Measurements from ENCODE around the gene NKAIN2. TPM values are rescaled to one million over a fixed set of nuclear protein-coding genes. Genes with fewer than 3 reads are reported as not detected.

NKAIN2 gene
- total RNA-seq, 1 experiment from 2014 or later = not detected

DNA sequence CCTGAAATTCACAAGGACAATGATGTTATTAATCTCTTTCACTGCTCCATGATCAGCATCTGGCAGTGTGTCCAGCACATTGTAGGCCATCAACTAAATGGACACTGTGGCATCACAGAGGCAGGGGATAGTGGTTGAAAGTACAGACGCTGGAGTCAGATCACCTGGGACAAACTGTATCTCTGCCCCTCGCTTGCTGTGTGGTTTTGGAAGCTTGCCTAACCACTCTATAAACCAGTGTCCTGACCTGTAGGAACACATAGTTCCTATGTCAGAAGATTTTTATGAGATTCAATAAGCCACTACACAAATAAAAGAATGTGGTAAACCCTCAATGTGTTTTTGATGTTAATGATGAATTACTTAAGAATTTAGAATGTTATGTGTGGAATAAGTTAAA, 939.3 kb downstream of the NKAIN2 start:
- Histone ChIP-seq H3K9me2 (ENCODE audit: insufficient read depth) (no peaks in the 10 kb centered on the region), H3K27ac (ENCODE audit: low read depth, low read length) (no peak overlapping the region), H4K20me1 (ENCODE audit: insufficient read depth) (no peaks in the 10 kb centered on the region), H2AFZ (ENCODE audit: low read depth, low read length, poor library complexity, severe bottlenecking) (no peak overlapping the region), H3K9me3 (ENCODE audit: control insufficient read depth in 1 of 2, insufficient read depth in 1 of 2, low read depth in 1 of 2, low read length in 2 of 2) (no peaks in the 10 kb centered on the region), H3K27me3 (ENCODE audit: insufficient read depth, low read length) (peaks cover 28% of the 10 kb centered on the region), H3K9ac (ENCODE audit: low read length) (no peak overlapping the region), H3K79me2 (ENCODE audit: insufficient read depth, low read length) (no peaks in the 10 kb centered on the region), H3K36me3 (ENCODE audit: control insufficient read depth in 1 of 2, insufficient read depth in 2 of 2, low read length in 2 of 2) (no peaks in the 10 kb centered on the region), H3K4me1 (ENCODE audit: control insufficient read depth in 1 of 2, insufficient read depth in 2 of 2, low read length in 2 of 2) (no peaks in the 10 kb centered on the region), H3K4me3 (replicated peaks in 1 of 2; ENCODE audit: low read depth in 1 of 2, low read length in 2 of 2) (no peak overlapping the region), H3K4me2 (ENCODE audit: low read length) (no peak overlapping the region)
- no peak for TF ChIP-seq SIN3A (IDR thresholded peaks at IDR 0.05; ENCODE audit: low read depth)
- TF ChIP-seq EZH2 (IDR thresholded peaks at IDR 0.05) = no peak
- no peak for TF ChIP-seq ZFX (IDR thresholded peaks at IDR 0.05)
- TF ChIP-seq JUND (IDR thresholded peaks at IDR 0.05) = no peak
- no peak for TF ChIP-seq SP1 (IDR thresholded peaks at IDR 0.05; ENCODE audit: low read depth)
- no peak for TF ChIP-seq POLR2A (IDR thresholded peaks at IDR 0.05; ENCODE audit: borderline replicate concordance, extremely low read depth, insufficient read depth, insufficient read length)
- no peak for TF ChIP-seq EZH2phosphoT487 (IDR thresholded peaks at IDR 0.05; ENCODE audit: borderline replicate concordance)
- no peak for TF ChIP-seq SRF (IDR thresholded peaks at IDR 0.05; ENCODE audit: low read depth)
- no peak for TF ChIP-seq CBX3 (IDR thresholded peaks at IDR 0.05; ENCODE audit: low read depth)
- TF ChIP-seq TCF7L2 (IDR thresholded peaks at IDR 0.05; ENCODE audit: borderline replicate concordance, extremely low read depth, insufficient read depth, insufficient read length) = no peak
- TF ChIP-seq POLR2AphosphoS5 (IDR thresholded peaks at IDR 0.05; ENCODE audit: low read depth, low read length) = no peak
- TF ChIP-seq FOSL1 (IDR thresholded peaks at IDR 0.05; ENCODE audit: low read depth) = no peak
- TF ChIP-seq CEBPB (IDR thresholded peaks at IDR 0.05; ENCODE audit: low read depth) = no peak
- TF ChIP-seq, protein P1, sequence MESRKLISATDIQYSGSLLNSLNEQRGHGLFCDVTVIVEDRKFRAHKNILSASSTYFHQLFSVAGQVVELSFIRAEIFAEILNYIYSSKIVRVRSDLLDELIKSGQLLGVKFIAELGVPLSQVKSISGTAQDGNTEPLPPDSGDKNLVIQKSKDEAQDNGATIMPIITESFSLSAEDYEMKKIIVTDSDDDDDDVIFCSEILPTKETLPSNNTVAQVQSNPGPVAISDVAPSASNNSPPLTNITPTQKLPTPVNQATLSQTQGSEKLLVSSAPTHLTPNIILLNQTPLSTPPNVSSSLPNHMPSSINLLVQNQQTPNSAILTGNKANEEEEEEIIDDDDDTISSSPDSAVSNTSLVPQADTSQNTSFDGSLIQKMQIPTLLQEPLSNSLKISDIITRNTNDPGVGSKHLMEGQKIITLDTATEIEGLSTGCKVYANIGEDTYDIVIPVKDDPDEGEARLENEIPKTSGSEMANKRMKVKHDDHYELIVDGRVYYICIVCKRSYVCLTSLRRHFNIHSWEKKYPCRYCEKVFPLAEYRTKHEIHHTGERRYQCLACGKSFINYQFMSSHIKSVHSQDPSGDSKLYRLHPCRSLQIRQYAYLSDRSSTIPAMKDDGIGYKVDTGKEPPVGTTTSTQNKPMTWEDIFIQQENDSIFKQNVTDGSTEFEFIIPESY (IDR thresholded peaks at IDR 0.05; ENCODE audit: extremely low read depth, insufficient replicate concordance, low read length) = no peak
- no peak for TF ChIP-seq ZNF274 (IDR thresholded peaks at IDR 0.05; ENCODE audit: low read depth, low read length)
- TF ChIP-seq YY1 (IDR thresholded peaks at IDR 0.05; ENCODE audit: extremely low read depth, insufficient replicate concordance, low read depth, low read length) = no peak
- TF ChIP-seq ELF1 (IDR thresholded peaks at IDR 0.05; ENCODE audit: borderline replicate concordance, low read depth) = no peak
- TF ChIP-seq, protein P2, sequence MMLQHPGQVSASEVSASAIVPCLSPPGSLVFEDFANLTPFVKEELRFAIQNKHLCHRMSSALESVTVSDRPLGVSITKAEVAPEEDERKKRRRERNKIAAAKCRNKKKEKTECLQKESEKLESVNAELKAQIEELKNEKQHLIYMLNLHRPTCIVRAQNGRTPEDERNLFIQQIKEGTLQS (IDR thresholded peaks at IDR 0.05) = no peak
- BruUV-seq (replicated peaks) = no TSS peak
- intact Hi-C loops (cut with micrococcal nuclease) = no loop called here
- ChIA-PET RAD21 (ENCODE audit: low non-redundant PET in 1 of 2, low total read pairs in 2 of 2, uncharacterized antibody in 2 of 2, unreplicated experiment in 2 of 2) (no interaction called here), CTCF (no interaction called here), POLR2A (no interaction called here)
- DNase-seq (ENCODE audit: low read depth, low spot score) (no peak), ATAC-seq (no peak)
